Suprapubic skin (tissue), 4 donors: ENCODE results near the gene NR2F6. TPM values are rescaled to one million over a fixed set of nuclear protein-coding genes. Genes with fewer than 3 reads are reported as not detected.

Experiments
- DNase-seq, 2 donors: peaks; one replicate each; pipeline ENCODE4 v3.0.0-alpha.2; 2019; ENCODE audit warnings: low spot score in 2 of 2
- H3K27ac ChIP-seq: fragments of 200-600 bp; sonication (generic); one replicate; pipeline ENCODE4 v1.5.1; 2019
- H3K27me3 ChIP-seq: fragments of 200-600 bp; sonication (generic); one replicate; pipeline ENCODE4 v1.5.1; 2019
- H3K36me3 ChIP-seq: fragments of 200-600 bp; sonication (generic); one replicate; pipeline ENCODE4 v1.5.1; 2019
- H3K4me1 ChIP-seq: fragments of 200-600 bp; sonication (generic); one replicate; pipeline ENCODE4 v1.5.1; 2019
- H3K4me3 ChIP-seq: fragments of 200-600 bp; sonication (generic); one replicate; pipeline ENCODE4 v1.5.1; 2019; ENCODE audit warnings: mild to moderate bottlenecking
- H3K9me3 ChIP-seq: fragments of 200-600 bp; sonication (generic); one replicate; pipeline ENCODE4 v1.5.1; 2019
- EP300 ChIP-seq: sonication (generic); formaldehyde crosslinking; IDR thresholded peaks from one replicate; pipeline ENCODE4 v1.6.1; 2017; ENCODE audit warnings: antibody characterized with exemption
- POLR2A ChIP-seq, 2 donors: fragments of 450-650 bp; IDR thresholded peaks; one replicate each; pipeline ENCODE4 v1.6.1; 2017; ENCODE audit warnings: antibody characterized with exemption in 2 of 2, mild to moderate bottlenecking in 2 of 2, moderate library complexity in 2 of 2
- POLR2AphosphoS5 ChIP-seq, 3 donors: sonication (generic); formaldehyde crosslinking; IDR thresholded peaks; one replicate each; pipeline ENCODE4 v1.6.1; 2017; ENCODE audit warnings: antibody characterized with exemption in 3 of 3
- WGBS: methylation state at CpG from one replicate; pipeline ENCODE4 v1.1.5; 2018; 5-methylcytosine and 5-hydroxymethylcytosine counted together
- total RNA-seq, 4 donors: library from RNA; depleted of rRNA; stranded (reverse); fragments of >200 nt; gene quantifications; one replicate each; pipeline ENCODE4 v1.1.0, GENCODE V29; 2016
- TF ChIP-seq, protein P1 (sequence below), 2 donors: fragments of 200-600 bp in 1 of 2; fragments of 450-650 bp in 1 of 2; sonication (generic) in 1 of 2; IDR thresholded peaks; one replicate each; pipeline ENCODE4 v1.5.1; 2016 to 2019; ENCODE audit warnings: antibody characterized with exemption in 2 of 2, mild to moderate bottlenecking in 1 of 2, moderate library complexity in 1 of 2

The NR2F6 gene
- total RNA-seq, 4 donors from 2014 or later, result 25.8 to 79.3 (median 54.8) TPM

DNA sequence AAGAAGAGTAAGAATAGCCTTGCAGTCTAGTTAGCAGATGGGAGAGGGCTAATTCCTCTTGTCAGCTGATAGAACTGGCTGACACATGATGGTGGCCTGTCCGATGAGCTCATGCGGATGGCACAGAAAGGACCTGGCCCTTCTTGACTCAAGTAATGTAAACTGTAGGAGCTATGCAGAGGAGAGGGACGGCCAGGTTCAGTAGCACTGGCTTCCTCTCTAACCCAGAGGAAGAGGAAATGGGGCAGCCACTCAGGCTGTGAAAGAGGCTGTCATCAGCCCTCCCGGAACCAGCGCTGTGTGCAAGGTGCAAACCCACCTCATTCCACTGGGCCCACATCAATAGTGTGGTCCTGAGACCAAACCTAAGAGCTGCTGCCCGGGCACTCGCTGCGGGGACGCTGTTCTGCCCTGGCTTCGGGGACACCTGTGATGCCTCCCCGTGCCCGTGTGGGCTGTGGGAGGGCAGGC is 61.3 kb downstream of the NR2F6 start:
- H3K4me1 ChIP-seq, result no peaks in the 10 kb centered on the region
- H3K36me3 ChIP-seq, result peaks cover 79% of the 10 kb centered on the region
- TF ChIP-seq POLR2AphosphoS5 (IDR thresholded peaks at IDR 0.05) (no peak), EP300 (no peak), POLR2A (IDR thresholded peaks at IDR 0.05) (no peak)
- TF ChIP-seq, protein P1, sequence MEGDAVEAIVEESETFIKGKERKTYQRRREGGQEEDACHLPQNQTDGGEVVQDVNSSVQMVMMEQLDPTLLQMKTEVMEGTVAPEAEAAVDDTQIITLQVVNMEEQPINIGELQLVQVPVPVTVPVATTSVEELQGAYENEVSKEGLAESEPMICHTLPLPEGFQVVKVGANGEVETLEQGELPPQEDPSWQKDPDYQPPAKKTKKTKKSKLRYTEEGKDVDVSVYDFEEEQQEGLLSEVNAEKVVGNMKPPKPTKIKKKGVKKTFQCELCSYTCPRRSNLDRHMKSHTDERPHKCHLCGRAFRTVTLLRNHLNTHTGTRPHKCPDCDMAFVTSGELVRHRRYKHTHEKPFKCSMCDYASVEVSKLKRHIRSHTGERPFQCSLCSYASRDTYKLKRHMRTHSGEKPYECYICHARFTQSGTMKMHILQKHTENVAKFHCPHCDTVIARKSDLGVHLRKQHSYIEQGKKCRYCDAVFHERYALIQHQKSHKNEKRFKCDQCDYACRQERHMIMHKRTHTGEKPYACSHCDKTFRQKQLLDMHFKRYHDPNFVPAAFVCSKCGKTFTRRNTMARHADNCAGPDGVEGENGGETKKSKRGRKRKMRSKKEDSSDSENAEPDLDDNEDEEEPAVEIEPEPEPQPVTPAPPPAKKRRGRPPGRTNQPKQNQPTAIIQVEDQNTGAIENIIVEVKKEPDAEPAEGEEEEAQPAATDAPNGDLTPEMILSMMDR (IDR thresholded peaks at IDR 0.05), result no peak
- H3K27ac ChIP-seq, result no peak overlapping the region
- H3K27me3 ChIP-seq, result no peaks in the 10 kb centered on the region
- no peak for DNase-seq
- WGBS, result 81% methylated on average over 5 of the region's 12 CpGs
- H3K4me3 ChIP-seq, result no peak overlapping the region
- H3K9me3 ChIP-seq, result no peaks in the 10 kb centered on the region

DNA sequence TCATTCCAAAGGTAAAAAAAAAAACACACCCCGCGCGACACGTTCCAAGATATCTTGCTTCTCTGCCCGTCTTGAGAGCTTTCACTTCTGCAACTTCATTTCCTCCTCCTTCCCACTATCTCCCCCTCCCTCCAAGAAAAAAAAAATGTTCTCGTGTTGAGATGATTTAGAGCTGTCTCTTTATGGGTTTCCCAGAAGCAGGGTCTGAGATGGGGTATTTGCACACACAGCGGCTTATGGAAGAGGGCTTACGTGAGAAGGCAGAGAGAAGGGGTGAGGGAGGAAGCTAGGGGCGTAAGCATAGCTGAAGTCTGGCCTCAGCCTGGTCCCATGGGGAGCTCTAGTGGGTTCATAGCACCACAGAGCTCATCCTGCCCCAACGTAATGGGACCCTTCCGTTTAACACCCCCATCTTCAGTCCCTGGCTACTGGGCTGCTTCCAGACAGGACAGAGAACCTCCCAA is 61.8 kb downstream of the NR2F6 start:
- DNase-seq, result no peak
- H3K27me3 ChIP-seq, result no peaks in the 10 kb centered on the region
- H3K27ac ChIP-seq, result no peak overlapping the region
- no peaks in the 10 kb centered on the region for H3K9me3 ChIP-seq
- H3K36me3 ChIP-seq, result peaks cover 80% of the 10 kb centered on the region
- no peak for TF ChIP-seq POLR2AphosphoS5 (IDR thresholded peaks at IDR 0.05)
- TF ChIP-seq, protein P1 (IDR thresholded peaks at IDR 0.05), result no peak
- TF ChIP-seq POLR2A (IDR thresholded peaks at IDR 0.05), result no peak
- TF ChIP-seq EP300, result no peak
- no peak overlapping the region for H3K4me3 ChIP-seq
- WGBS, result 68% methylated on average over 11 of the region's 11 CpGs
- H3K4me1 ChIP-seq, result no peaks in the 10 kb centered on the region

DNA sequence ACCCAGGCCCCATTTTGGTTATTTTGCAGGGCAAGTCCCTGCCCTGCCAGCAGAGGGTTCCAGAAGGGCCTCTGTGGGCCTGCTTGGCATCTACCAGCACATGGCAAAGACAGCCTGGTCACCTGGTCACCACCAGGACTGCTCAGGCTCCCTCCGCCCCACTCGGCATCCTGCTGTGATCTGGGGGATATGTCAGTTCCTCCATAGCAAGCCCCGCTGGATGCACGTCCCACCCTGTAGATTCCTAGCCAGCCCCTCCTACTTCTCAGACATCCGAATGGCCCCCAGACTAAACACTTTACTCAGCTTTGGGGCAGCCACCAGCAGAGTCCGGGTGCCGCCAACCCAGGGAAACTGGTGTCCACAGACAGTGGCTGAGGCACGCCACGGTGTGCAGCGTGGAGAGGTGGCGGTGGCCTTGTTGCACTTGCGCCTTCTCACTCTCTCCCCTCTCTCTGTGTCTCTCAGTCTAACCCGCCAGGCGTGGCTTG is 62.4 kb downstream of the NR2F6 start:
- 76% methylated on average over 9 of the region's 14 CpGs for WGBS
- no peaks in the 10 kb centered on the region for H3K9me3 ChIP-seq
- H3K36me3 ChIP-seq, result peaks cover 79% of the 10 kb centered on the region
- H3K4me1 ChIP-seq, result no peaks in the 10 kb centered on the region
- TF ChIP-seq POLR2A (IDR thresholded peaks at IDR 0.05), result no peak
- TF ChIP-seq, protein P1 (IDR thresholded peaks at IDR 0.05), result no peak
- TF ChIP-seq POLR2AphosphoS5 (IDR thresholded peaks at IDR 0.05), result no peak
- TF ChIP-seq EP300, result no peak
- H3K27me3 ChIP-seq, result no peaks in the 10 kb centered on the region
- no peak overlapping the region for H3K27ac ChIP-seq
- DNase-seq, result no peak
- no peak overlapping the region for H3K4me3 ChIP-seq

Other genes with a start within 250 kb of the NR2F6 start
- gene CPAMD8, start 219.1 kb downstream of the NR2F6 start, total RNA-seq, result 1 to 10 TPM; 5.4 to 9.7 (median 9.1) TPM
- 1 to 10 TPM; 2.4 to 4.1 (median 3.0) TPM for gene HAUS8, start 170.5 kb downstream of the NR2F6 start, total RNA-seq
- 10 to 100 TPM; 43.6 to 99.9 (median 69.5) TPM for gene MYO9B, start 170.1 kb downstream of the NR2F6 start, total RNA-seq
- 10 to 100 TPM; 17.3 to 25.2 (median 21.6) TPM for gene USE1, start 30.6 kb downstream of the NR2F6 start, total RNA-seq
- gene OCEL1, start 19.7 kb downstream of the NR2F6 start, total RNA-seq, result 1 to 10 TPM; 2.7 to 9.7 (median 4.8) TPM
- 1 to 10 TPM; 1.2 to 8.4 (median 2.1) TPM for gene USHBP1, start 18.8 kb upstream of the NR2F6 start, total RNA-seq
- gene BABAM1, start 21.5 kb upstream of the NR2F6 start, total RNA-seq, result 10 to 100 TPM; 54.6 to 66.8 (median 63.7) TPM
- 1 to 10 TPM in 3 of 4 donors, under 1 TPM in 1; 0.30 to 2.5 (median 1.5) TPM for gene ANKLE1, start 36.0 kb upstream of the NR2F6 start, total RNA-seq
- 10 to 100 TPM in 3 of 4 donors, 1 to 10 TPM in 1; 9.7 to 15.7 (median 13.6) TPM for gene ABHD8, start 57.5 kb upstream of the NR2F6 start, total RNA-seq
- gene MRPL34, start 60.0 kb upstream of the NR2F6 start, total RNA-seq, result 10 to 100 TPM; 42.7 to 89.5 (median 73.1) TPM
- 10 to 100 TPM; 17.9 to 35.2 (median 22.8) TPM for gene DDA1, start 63.6 kb upstream of the NR2F6 start, total RNA-seq
- 10 to 100 TPM; 29.9 to 47.1 (median 37.1) TPM for gene ANO8, start 88.9 kb upstream of the NR2F6 start, total RNA-seq
- 10 to 100 TPM; 18.7 to 29.0 (median 25.2) TPM for gene GTPBP3, start 91.6 kb upstream of the NR2F6 start, total RNA-seq
- gene PLVAP, start 131.4 kb upstream of the NR2F6 start, total RNA-seq, result 10 to 100 TPM; 25.5 to 83.1 (median 26.6) TPM
- gene CCDC194, start 148.3 kb upstream of the NR2F6 start, total RNA-seq, result not detected
- 10 to 100 TPM in 2 of 4 donors, 1 to 10 TPM in 2; 6.6 to 19.7 (median 10.5) TPM for gene BST2, start 159.7 kb upstream of the NR2F6 start, total RNA-seq
- 10 to 100 TPM; 44.2 to 71.3 (median 60.5) TPM for gene MVB12A, start 174.1 kb upstream of the NR2F6 start, total RNA-seq
- 1 to 10 TPM in 1 of 4 donors, under 1 TPM in 2, not detected in 1; 0.39 to 1.2 (median 0.68) TPM for gene TMEM221, start 202.7 kb upstream of the NR2F6 start, total RNA-seq
- gene NXNL1, start 215.0 kb upstream of the NR2F6 start, total RNA-seq, result not detected
- 10 to 100 TPM; 25.3 to 53.4 (median 39.5) TPM for gene SLC27A1, start 224.6 kb upstream of the NR2F6 start, total RNA-seq